GM10847 (cell line): ENCODE results near the gene PER2.

Source experiments
- POLR2A ChIP-seq: IDR thresholded peaks from 2 replicates; pipeline ENCODE4 v1.6.1; 2011; ENCODE audit not compliant: insufficient read length; ENCODE audit errors: extremely low read depth

Gene PER2

DNA sequence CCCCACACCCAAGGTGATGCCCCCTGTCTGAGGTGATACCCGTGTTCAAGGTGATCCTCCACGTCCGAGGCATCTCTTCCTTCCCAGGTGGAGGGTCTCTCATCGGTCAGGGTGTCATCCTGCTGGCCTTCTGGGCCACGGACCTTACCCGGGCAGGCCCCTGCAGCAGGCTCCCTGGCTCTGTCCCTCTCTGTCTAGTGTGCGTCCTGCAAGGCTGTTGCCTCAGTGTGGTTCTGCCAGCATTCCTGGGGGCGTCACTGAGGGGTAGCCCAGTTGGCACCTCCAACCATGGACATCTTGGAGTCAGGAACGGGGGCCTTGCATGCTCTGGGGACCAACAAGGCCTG lies 5.6 kb upstream of the PER2 start:
- TF ChIP-seq POLR2A, result no peak

DNA sequence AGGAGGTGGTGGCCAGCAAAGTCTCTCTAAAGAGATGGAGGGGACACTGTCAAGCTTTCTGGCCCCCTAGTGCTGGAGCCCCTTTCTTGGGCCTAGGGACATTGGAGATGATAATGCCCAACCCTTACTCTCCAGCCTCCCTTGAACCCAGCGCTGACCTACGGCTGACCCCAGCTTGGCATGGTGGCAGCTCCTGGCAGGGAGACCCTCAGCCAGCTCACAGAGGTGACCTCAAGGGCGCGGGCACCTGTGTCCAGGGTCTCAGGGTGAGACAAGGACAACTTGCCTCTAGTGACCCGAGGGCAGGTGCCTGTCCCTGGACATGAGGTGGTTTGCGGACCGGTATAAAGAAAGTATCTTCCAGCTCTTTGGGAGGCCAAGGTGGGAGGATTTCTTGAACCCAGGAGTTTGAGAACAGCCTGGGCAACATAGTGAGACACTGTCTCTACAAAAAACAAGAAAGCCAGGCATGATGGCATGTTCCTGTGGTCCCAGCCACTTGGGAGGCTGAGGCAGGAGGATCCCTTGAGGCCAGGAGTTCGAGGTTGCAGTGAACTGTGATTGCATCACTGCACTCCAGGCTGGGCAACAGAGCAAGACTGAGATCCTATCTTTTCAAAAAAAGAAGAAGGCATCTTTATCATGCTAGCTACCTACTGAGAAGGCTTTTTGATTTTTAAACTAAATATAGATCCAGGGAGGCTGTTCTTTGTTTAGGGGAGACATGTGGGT lies 3.3 kb upstream of the PER2 start:
- no peak for TF ChIP-seq POLR2A

DNA sequence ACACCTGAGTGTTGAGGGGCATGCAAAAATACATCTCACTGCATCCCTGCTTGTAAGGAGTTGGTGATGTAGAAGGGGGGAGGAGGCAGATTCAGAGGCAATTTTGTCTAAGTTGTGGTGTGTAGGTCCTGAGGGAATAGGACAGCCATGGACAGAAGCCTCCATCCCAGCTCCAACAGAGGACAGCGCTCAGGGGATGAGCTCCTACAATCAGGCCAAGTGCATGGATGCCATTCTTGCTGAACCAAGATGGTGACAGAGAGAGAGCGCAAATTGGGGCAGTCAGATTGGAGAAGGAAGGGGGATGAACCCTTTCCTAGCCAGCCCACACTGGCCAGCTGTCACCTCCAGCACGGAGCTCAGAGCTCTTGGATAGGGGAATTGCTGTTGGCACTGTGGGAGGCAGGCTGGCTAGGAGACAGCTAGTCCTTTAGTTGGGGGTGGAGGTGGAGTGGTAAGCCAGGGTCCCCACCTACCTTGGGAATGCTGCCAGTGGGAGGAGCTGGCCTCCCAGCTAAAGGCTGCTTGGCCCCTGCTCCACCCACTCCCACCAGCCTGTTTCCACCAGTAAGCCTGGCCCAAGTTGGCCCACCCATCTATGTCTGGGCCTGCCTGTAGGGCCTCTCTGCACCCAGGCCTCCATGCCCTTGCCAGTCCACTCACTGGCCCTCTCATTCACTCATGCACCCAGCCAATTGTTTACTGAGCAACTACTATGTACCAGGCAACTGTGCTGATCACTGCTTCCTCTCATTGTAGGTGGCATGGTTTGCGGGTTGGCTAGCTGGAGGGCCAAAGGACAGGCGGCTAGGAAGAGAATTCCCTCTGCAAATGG lies 2.5 kb upstream of the PER2 start:
- TF ChIP-seq POLR2A, result no peak

DNA sequence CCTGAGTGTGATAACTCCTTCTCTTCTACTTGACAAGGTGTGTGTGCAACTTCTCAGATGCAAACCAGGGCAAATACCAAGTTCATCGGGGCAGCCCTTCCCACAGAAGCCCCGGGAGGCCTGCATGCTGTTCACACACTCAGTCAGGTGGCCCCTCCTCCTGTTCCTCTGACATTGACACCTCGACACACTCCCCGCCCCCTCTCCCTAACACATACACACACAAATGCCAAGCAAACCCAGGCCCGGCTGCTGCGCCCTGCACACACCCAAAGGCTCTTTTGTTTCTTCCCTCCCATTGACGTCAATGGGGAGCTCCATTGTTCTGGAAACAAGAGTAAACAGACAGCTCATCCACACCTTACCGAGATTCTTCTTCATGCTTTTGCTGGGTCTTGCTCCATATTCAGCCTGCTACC lies 1.7 kb upstream of the PER2 start:
- TF ChIP-seq POLR2A, result no peak

DNA sequence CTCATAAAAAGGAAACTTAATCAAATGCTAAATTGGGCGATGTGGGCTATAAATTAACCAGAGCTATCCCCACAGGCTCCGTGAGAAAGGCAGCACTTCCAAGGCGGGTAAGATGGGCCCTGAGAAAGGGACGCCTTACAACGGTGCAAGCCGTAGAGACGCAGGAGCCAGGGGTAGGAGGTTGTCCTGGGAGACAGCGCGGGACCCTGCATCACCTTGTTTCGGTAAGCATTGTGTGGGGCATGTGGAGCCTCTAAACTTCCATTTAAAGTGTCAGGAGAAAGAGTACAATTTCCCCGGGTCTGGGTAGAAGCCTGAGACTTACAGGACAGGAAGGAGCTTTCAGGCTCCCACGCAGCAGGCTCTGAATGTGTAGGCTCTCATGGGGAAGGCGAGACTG lies 1.2 kb upstream of the PER2 start:
- TF ChIP-seq POLR2A, result no peak

DNA sequence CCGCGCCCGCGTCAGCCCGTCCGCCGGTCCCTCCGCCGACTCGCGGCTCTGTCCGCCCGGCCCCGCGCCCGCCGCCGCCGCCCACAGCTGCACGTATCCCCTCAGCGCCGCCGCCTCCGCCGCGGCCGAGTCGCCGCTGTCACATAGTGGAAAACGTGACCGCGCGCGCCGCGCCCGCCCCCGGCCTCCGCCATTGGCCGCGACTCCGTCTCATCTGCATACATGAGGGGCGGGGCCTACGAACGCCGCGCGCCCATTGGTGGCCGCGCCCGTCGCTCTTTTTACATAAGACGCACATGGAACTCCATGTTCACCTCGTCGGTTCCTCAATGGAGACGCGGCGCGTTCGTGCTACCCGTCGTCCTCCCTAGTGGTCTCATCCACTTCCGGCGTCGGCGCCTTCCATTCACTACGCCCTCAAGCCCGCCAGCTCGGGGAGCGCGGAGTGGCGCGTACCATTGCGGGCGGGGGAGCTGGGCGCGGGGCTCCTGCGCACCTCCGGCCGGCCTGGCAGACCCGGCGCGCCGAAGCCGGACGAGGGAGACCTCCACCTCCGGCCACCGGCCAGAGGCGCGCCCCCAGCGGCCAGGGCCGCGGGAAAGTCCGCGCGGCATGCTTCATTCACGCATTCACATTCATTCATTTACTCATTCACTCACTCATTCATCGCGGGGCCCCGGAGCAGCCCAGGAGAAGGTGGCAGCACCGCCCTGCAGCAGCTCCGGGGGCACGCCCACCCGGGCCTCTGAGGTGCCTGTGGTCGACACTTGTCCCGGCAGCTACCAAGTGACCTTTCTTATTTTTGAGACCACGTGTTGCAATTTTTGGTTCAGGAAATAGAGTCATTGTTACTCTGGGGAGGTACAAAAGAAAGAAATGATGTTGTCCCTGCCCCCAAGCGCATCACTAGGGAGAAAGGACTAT lies 502 bp upstream of the PER2 start:
- peak; percentile 69 for TF ChIP-seq POLR2A

DNA sequence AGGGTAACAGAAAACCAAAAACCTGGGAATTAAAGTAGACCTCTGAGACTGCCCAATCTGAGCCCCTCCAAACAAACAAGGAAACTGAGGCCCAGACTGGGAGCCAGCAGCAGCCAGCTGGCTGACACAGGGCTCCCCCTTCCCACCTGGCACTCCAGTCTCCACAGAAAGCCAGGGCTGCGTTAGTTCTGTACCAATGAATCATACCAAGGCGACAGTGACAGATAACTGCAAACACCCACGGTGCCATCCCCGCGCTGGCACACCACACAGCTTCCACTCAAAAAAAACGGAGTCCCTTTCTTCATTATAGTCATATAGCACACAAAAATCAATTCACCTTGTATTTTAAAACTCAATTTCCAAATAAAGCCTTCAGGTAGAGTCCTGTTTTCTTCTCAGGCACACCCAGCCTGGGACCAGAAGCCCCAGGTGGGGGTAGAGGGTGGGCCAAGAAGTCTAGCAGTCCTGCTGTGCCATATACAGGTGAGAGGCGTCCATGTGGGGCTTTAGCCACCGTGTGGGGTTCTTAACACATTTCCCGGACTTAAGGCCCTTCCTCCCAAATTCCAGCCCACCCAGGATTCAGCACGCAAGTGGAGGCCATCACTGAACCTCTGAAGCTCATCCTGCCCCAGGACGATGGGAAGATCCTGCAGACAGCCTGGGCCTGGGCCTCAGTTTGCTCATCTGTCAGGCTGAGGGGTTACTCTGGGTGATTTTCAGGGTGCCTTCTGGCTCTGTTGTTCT lies 1.2 kb downstream of the PER2 start:
- TF ChIP-seq POLR2A, result no peak

DNA sequence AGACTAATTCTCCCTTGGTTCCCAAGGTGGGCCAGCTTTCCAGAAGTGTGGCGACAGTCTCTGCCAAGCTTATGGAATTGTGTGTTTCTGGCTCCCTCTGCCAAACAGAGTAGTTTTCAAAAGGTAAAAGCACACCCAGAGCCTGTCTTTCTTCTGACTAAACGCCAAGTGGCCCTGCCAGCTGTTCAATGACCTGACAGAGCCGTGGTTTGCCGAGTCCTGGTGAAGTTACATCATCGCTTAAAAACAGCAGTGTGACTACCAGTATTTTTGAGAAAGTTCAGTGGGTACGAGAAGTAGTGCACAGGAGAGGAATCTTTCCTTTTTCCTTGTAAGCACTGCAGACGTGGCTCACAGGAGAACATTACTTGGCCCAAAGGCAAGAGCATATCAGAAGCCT lies 1.9 kb downstream of the PER2 start:
- TF ChIP-seq POLR2A, result no peak

DNA sequence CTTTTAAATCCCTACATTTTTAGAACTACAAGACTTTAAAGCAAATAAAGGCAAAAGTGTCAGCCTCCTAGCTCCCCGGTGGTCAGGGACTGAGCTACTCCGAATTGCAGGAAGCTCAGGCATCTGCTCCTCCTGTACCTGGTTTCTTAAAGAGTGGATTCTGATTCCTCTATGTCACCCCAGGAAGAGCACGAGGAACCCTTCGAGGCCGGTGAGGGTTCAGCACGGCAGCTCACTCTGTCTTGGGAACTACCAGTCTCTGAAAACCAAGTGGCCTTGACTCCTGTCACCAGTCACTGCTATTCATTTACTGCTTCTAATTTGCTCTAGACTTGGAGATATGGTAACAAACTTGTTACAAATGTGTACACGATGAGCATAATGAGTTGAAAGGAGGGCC lies 2.3 kb downstream of the PER2 start:
- TF ChIP-seq POLR2A, result no peak

DNA sequence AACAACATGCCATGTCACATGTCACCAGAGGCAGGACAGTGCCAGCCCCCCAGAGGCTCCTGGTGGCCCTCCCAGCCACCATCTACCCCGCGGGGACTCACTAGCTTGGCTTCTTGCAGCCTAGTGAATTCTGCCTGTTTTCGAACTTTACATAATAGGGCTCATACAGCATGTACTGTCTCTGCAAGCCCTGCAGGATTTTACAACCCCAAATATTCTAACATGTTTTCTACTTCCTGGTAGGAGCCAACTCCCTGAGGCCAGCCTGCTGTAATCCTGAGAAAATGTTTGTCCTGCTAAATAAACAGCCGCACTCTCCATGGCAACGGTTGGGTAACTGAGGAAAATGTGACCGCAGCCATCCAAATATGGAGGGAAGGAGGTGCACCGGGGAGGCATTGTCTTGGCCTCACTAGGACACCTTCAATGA lies 2.7 kb downstream of the PER2 start:
- no peak for TF ChIP-seq POLR2A

DNA sequence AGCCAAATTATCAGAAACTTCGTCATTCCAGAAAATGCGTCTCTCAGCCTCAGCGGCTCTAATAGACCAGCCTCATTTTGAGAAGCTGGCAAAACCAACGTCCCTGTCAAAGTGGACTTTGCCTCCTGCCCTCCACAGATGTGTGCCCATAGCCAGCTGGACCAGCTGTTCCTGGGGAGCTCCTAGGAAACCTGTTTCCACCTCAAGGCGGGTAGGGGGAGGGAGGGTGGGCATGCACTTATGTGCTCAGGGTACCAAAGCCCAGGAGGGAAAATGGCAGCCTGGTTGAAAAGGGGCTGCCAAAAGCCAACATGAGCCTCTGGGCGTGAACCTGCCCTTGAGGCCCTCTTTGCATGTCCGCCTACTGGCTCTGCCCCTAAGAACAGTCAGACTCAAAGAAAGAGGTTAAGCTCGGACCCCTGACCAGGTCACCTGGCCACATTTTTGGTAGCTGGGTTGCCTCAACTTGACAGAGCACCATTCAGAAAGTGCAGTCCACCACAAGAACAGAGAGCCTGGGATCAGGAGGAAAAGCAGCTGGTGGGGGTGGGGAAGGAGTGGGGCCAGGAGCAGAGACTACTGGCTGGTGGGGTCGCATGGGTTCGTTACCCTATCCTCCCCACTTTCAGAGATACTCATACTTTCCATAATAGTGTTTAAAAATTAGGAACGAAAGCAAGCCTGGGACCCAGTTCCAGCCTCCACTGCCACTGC lies 3.5 kb downstream of the PER2 start:
- TF ChIP-seq POLR2A, result no peak

DNA sequence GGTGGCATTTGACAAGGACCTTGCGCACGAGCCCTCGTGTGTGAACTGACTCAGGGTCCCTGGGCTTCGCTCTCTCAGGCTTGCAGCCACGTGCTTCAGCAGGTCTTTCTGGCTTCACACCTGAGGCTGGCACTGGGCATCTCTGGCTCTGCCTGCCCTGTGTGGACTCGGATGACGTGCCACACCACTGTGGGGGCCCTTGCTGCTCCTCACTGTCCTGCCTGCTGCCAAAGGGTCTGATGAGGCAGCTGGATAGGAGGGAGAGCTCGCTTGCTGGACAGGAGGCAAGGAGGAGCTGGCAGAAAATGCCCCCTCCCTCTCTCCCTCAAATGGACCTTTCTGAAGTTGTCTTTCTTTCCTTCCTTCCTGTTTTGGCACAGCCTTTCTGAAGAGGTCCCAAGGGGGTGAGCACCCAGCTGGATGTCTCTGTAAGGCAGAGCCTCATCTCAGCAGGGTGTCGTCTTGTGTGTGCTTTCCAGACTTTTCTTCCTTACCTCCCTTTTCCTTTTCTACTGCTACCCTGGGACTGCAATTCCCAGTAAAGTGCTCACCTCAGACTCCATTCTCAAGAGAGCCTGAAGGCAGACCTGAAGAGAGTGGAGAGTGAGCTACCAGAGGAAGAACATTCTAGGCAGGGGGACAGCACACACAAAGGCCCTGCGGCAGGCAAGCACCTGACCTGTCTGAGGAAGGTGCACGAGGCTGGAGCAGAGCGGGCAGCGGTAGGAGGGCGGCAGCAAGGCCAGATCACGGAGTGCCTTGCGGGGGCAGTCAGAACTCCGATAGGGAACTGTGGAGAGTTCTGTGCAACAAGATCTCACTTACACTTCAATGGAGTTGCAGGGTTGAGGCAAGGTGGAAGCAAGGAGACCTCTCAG lies 5.3 kb downstream of the PER2 start:
- no peak for TF ChIP-seq POLR2A

DNA sequence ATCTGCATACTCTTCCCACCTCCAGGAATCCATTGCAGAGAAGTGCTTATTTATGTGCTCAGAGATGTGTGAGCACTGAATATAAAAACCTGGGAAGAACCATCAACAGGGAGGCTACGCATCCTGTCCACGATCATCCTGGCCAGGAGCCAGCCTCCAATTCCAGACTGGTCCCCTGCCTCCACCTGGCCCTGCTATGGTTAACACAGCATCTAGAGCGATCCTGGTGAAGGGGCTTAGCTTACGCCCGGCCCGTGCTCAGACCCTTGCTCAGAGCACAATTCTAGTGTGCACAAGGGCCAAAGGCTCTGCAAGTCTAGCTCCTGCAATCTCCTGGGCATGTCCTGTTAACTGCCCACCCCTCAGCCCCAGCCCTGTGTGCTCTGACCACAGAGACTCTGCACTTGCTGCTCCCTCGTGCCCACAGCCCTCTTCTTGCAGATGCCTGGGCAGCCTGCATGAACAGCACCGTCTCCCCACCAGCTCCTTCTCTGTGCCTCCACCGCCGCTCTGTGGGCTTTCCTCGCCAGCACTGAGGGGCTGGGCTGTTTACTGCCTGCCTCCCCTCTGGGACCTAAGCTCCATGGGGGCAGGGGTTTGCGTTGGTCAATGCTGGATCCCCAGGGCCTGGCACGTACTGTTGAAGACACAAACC lies 6.5 kb downstream of the PER2 start:
- no peak for TF ChIP-seq POLR2A
